ENCODE data around the gene ALDOB.
A peak's percentile ranks its signal among the peaks of the same experiment; 100 is the strongest.
"Not testable (repeated sequence)": the region's sequence is repeated elsewhere in the genome, so short reads cannot be mapped to it uniquely, and the experiment has no call there.

Gene ALDOB

DNA sequence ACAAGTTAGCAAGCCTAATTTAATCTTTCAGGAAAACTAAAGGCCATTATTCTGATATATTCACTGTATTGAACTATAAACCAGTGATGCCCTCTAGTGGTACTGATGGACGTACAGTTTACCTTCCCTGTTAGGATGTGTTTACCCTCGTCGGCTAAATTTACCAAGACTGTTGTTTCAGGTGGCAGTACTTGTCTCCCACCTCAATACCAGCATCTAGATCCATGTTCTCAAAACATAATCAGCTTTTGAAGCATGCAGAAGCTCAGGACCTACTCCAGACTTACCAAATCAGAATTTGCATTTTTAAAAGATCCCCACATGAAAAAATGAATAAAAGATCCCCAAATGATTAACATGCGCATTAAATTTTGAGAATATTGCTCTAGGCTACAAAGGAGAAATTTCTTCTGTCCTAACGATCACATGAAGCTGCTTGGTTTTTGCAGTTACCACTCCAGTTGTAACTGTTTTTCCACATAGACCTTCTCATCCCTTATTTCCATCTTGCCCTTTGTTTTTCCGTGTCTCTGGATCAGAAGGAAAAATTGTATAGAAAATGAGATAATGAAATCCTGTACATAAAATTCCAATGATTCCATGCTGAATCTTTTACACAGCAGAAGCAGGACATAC lies 47.6 kb downstream of the ALDOB start (continued):
- TF ChIP-seq, protein P1, sequence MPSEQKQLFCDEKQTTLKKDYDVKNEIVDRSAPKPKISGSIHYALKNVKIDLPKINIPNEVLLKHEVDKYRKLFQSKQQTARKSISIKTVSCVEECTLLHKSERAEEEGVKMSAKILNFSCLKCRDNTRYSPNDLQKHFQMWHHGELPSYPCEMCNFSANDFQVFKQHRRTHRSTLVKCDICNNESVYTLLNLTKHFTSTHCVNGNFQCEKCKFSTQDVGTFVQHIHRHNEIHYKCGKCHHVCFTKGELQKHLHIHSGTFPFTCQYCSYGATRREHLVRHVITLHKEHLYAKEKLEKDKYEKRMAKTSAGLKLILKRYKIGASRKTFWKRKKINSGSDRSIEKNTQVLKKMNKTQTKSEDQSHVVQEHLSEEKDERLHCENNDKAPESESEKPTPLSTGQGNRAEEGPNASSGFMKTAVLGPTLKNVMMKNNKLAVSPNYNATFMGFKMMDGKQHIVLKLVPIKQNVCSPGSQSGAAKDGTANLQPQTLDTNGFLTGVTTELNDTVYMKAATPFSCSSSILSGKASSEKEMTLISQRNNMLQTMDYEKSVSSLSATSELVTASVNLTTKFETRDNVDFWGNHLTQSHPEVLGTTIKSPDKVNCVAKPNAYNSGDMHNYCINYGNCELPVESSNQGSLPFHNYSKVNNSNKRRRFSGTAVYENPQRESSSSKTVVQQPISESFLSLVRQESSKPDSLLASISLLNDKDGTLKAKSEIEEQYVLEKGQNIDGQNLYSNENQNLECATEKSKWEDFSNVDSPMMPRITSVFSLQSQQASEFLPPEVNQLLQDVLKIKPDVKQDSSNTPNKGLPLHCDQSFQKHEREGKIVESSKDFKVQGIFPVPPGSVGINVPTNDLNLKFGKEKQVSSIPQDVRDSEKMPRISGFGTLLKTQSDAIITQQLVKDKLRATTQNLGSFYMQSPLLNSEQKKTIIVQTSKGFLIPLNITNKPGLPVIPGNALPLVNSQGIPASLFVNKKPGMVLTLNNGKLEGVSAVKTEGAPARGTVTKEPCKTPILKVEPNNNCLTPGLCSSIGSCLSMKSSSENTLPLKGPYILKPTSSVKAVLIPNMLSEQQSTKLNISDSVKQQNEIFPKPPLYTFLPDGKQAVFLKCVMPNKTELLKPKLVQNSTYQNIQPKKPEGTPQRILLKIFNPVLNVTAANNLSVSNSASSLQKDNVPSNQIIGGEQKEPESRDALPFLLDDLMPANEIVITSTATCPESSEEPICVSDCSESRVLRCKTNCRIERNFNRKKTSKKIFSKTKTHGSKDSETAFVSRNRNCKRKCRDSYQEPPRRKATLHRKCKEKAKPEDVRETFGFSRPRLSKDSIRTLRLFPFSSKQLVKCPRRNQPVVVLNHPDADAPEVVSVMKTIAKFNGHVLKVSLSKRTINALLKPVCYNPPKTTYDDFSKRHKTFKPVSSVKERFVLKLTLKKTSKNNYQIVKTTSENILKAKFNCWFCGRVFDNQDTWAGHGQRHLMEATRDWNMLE (tag by site-specific recombination; conservative IDR thresholded peaks at IDR 0.05; ENCODE audit: low read depth), result no peak
- no peak for TF ChIP-seq ZNF560 (tag by site-specific recombination; IDR thresholded peaks at IDR 0.05; ENCODE audit: borderline replicate concordance)
- no peak for TF ChIP-seq SP7 (tag by site-specific recombination; IDR thresholded peaks at IDR 0.05)
- TF ChIP-seq, protein P2, sequence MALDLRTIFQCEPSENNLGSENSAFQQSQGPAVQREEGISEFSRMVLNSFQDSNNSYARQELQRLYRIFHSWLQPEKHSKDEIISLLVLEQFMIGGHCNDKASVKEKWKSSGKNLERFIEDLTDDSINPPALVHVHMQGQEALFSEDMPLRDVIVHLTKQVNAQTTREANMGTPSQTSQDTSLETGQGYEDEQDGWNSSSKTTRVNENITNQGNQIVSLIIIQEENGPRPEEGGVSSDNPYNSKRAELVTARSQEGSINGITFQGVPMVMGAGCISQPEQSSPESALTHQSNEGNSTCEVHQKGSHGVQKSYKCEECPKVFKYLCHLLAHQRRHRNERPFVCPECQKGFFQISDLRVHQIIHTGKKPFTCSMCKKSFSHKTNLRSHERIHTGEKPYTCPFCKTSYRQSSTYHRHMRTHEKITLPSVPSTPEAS (tag by site-specific recombination; IDR thresholded peaks at IDR 0.05), result no peak
- no peak for TF ChIP-seq BCL6B (tag by site-specific recombination; IDR thresholded peaks at IDR 0.05)
- TF ChIP-seq GLIS1 (tag by site-specific recombination; IDR thresholded peaks at IDR 0.05), result no peak
- TF ChIP-seq TRIM28 (IDR thresholded peaks at IDR 0.05; ENCODE audit: borderline replicate concordance, low read length), result no peak

GRCh38 chr9:101384873-101385536 lies 50.6 kb downstream of the ALDOB start, which contains the start of gene BAAT:
BAAT (minus strand) TSS chr9:101385006; CDS start chr9:101371404, 13,602 bp downstream.
- H3K9me3 ChIP-seq (ENCODE audit: control insufficient read depth, insufficient read depth, low read depth, low read length); H3K27ac ChIP-seq (ENCODE audit: extremely low read depth, low read depth, low read length); H3K4me3 ChIP-seq (ENCODE audit: low read depth, low read length); POLR2A ChIA-PET; H3K4me1 ChIP-seq (ENCODE audit: control insufficient read depth, insufficient read depth, low read length): not testable (repeated sequence)
- peak; percentile 52 for TF ChIP-seq SETDB1 (IDR thresholded peaks at IDR 0.05; ENCODE audit: insufficient read length, low read length)
- peaks cover 0 to 19% of the 10 kb centered on the region in 2 experiments; a peak in 1 of 3 replicates for H3K36me3 ChIP-seq (ENCODE audit: control insufficient read depth in 2 of 2, insufficient read depth in 1 of 2, low read length in 2 of 2)
- CTCF ChIA-PET, result interaction anchor here (0.6 kb wide), 1 partner anchor 73 kb away, joined by 3 read pairs; no protein-coding TSS in a partner anchor

- H3K4me1 ChIP-seq (ENCODE audit: control insufficient read depth, insufficient read depth, low read length), result no peaks in the 10 kb centered on the region
- H3K4me3 ChIP-seq (ENCODE audit: low read depth, low read length), result no peak overlapping the region
- H3K9me3 ChIP-seq (ENCODE audit: control insufficient read depth, insufficient read depth, low read depth, low read length), result no peaks in the 10 kb centered on the region
- POLR2A ChIA-PET, result no interaction called here
- peaks cover 0 to 6% of the 10 kb centered on the region in 2 experiments; a peak in 1 of 3 replicates for H3K36me3 ChIP-seq (ENCODE audit: control insufficient read depth in 2 of 2, insufficient read depth in 1 of 2, low read length in 2 of 2)
- CTCF ChIA-PET, result interaction anchor here (0.6 kb wide), 1 partner anchor 212 kb away, joined by 3 read pairs; the partner anchor contains the start of gene PPP3R2
- no peak overlapping the region for H3K27ac ChIP-seq (ENCODE audit: extremely low read depth, low read depth, low read length)
- TF ChIP-seq PRDM4 (tag by site-specific recombination; IDR thresholded peaks at IDR 0.05) (no peak), ZNF548 (tag by site-specific recombination; IDR thresholded peaks at IDR 0.05) (no peak), KLF9 (tag by site-specific recombination; IDR thresholded peaks at IDR 0.05; ENCODE audit: low read depth) (no peak), SP2 (tag by site-specific recombination; IDR thresholded peaks at IDR 0.05) (no peak), ZNF433 (tag by site-specific recombination; IDR thresholded peaks at IDR 0.05; ENCODE audit: low read depth) (no peak), ZNF624 (tag by site-specific recombination; IDR thresholded peaks at IDR 0.05) (no peak)
- TF ChIP-seq, protein P1 (tag by site-specific recombination; conservative IDR thresholded peaks at IDR 0.05; ENCODE audit: low read depth), result no peak
Measured at GRCh38 chr9:101383361-101383760, 52.2 kb downstream of the ALDOB start.

Measured in HEK293 (cell line).